ENCODE measurements around the gene DAGLA.

Gene DAGLA

DNA sequence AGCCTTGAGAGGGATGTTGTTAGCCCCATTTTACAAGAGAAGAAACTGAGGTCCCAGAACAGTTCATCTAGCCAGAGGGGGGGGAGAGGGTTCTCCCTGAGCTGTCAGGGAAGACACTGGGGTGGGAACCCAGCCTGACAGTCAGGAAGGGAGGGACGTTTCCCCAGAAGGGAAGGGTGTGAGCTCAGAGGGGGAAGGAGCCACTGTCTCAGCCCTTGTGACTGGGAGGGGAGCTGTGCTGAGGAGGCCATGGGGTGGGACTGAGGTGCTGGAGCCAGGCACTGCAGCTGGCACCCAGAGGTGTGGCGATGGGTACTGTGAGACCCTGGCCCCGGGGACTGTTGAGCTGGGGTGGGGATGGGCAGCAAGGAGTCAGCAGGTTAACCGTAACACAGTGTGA, 35.7 kb downstream of the DAGLA start:
- no peak overlapping the region for H3K4me3 ChIP-seq (ENCODE audit: low read depth, low read length)
- DNase-seq (ENCODE audit: low read depth), result no peak
- TF ChIP-seq, protein P1, sequence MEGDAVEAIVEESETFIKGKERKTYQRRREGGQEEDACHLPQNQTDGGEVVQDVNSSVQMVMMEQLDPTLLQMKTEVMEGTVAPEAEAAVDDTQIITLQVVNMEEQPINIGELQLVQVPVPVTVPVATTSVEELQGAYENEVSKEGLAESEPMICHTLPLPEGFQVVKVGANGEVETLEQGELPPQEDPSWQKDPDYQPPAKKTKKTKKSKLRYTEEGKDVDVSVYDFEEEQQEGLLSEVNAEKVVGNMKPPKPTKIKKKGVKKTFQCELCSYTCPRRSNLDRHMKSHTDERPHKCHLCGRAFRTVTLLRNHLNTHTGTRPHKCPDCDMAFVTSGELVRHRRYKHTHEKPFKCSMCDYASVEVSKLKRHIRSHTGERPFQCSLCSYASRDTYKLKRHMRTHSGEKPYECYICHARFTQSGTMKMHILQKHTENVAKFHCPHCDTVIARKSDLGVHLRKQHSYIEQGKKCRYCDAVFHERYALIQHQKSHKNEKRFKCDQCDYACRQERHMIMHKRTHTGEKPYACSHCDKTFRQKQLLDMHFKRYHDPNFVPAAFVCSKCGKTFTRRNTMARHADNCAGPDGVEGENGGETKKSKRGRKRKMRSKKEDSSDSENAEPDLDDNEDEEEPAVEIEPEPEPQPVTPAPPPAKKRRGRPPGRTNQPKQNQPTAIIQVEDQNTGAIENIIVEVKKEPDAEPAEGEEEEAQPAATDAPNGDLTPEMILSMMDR (conservative IDR thresholded peaks at IDR 0.05; ENCODE audit: low read depth, low read length), result no peak

DNA sequence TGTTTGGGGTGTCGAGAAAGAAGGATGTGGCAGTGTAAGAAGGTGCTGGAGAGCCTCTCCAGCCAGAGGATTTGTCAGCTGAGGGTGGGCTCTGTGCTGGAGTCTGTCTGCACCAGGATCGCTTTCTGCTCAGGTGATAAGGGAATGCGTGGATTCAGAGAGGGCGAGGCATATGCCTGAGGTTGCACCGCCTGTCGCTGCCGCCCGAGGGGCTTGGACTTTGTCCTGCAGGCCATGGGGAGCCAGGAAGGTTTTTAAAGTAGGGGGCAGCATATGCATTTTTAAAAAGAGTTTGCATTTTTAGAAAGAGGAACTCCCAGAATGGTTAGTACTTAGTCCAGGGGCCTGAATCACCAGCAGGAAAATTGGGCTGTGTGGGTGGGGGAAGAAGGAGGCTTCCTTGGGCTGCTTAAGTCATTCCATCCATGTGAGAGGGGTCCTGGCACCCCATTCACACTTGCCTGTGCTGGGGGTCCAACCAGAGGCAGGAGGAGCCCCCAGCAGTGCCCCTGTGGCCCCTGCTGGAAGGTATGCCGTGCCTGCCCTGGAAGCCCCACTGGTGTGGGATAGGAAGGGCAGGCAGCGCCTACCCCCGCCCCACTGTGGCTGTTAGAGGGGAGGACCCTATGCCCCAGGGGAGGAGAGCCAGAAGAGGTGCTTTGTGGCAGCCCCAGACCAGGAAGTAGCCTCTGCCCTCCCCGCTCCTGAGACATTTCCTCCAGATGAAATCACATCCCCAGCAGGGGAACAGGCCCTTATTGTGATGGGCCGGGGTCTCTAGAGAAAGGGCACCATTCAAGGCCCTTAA, 36.5 kb downstream of the DAGLA start:
- TF ChIP-seq, protein P1 (conservative IDR thresholded peaks at IDR 0.05; ENCODE audit: low read depth, low read length), result no peak
- no peak overlapping the region for H3K4me3 ChIP-seq (ENCODE audit: low read depth, low read length)
- no peak for DNase-seq (ENCODE audit: low read depth)

DNA sequence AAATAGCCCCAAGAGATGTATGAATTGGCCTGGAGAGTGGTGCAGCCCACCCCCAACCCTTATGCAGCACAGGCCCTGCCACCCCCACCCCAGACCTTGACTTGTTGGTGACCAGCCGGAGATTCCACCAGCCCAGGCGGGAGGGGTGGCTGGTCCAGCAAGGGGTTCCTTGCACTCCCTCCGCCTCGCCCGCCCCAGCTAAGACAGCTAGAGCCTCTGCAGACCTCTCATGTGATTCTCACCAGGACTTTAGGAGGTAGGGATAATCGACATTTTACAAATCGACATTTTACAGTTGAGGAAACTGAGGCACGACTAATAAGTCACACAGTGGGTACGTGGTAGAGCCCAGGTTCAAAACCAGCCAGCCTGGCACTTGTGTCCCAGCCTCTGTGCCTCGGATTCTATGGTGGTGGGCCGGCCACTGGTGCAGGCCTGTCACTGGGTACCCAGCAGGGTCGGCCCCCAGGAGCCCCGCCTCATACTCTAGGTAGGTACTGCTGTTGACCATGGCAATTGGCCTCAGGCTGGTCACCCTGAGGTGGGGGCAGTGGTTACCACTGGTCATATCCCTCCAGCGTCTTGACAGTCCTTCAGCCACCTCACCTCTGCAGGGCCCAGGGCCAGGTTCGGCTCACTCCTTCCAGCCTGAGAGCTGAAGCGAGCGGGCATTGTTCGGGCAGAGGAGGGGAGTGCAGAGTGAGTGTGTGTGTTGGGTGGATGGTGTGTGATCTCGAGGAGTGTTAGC, 37.3 kb downstream of the DAGLA start:
- DNase-seq (ENCODE audit: low read depth), result no peak
- no peak overlapping the region for H3K4me3 ChIP-seq (ENCODE audit: low read depth, low read length)
- TF ChIP-seq, protein P1 (conservative IDR thresholded peaks at IDR 0.05; ENCODE audit: low read depth, low read length), result no peak

DNA sequence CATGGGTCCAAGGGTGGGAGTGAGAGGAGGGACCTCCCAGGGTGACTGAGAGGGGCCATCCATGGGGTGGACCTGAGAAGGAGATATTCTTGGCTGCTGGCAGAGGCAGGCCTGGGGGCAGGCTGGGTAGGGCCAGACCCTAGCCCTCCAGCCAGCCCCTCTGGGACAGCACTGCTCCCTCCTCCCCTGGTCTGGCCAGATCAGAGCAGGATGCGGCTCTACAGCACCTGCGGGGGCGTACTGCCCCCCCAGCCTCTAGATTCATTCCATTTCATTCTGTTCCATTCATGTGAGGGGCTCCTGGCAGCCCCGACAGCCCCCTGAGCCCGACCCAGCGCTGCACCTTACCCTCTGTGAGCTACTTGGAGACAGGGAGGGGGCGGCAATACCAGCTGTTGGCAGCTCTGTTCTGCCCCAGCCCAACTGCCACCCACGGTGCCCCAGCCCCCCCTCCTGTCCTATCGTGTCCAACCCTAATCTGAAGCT, 37.9 kb downstream of the DAGLA start:
- TF ChIP-seq, protein P1 (conservative IDR thresholded peaks at IDR 0.05; ENCODE audit: low read depth, low read length), result no peak

DNA sequence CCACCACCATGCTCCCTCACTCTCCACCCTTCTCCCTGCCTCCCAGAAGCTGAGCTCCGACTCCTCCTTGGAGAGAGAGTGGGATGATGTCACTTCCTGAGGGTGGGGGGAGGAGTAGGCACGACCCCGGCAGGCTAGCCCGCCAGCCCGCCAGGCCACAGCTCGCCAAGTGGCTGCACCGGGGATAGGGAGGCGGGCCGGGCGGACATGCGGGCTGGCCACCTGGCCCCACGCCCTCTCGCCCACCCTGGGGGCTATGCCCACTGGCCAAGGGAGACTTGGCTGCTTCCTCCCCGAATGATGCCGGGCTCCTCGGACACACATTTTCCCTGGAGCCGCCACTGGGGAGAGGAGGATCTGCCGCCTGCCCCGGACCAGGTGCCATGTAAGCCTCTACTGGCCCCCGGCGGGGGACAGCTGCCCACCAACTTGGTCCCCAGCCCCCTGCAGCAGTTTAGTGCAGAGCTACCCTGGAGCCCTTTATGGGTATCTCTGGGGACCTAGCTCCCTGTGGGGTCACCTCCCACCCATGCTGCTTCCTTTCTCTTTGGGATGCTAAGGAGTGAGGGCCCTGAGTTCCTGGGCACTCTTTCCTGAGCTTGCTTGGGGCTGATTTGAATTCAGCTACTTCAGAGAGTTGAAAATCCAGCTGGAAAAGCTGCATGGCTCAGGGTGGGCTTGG, 38.6 kb downstream of the DAGLA start:
- DNase-seq (ENCODE audit: low read depth), result peak; percentile 63
- H3K4me3 ChIP-seq (ENCODE audit: low read depth, low read length), result peak overlapping the region; percentile 64

More for the DNA sequence above, 37.9 kb downstream of the DAGLA start:
- DNase-seq (ENCODE audit: low read depth), result no peak
- peak overlapping the region; percentile 64 for H3K4me3 ChIP-seq (ENCODE audit: low read depth, low read length)

DNA sequence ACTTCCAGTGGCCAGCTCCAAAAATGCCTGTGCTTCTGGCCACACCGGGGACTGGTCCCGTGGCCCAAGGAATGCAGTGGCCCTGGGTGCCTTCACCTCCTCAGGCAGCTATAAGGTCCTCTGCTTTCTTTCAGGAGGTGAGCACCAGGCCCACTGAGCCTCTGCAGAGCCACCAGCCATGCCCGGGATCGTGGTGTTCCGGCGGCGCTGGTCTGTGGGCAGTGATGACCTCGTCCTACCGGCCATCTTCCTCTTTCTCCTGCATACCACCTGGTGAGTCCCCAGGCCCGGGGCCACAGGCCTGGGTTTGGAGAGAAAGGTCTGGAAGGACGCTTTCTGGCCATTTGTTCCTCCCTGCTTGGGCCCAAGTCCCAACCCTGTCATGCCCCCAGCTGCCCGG, 39.8 kb downstream of the DAGLA start:
- no peak overlapping the region for H3K4me3 ChIP-seq (ENCODE audit: low read depth, low read length)
- TF ChIP-seq, protein P1 (conservative IDR thresholded peaks at IDR 0.05; ENCODE audit: low read depth, low read length), result no peak
- DNase-seq (ENCODE audit: low read depth), result no peak

More for the DNA sequence above, 38.6 kb downstream of the DAGLA start:
- TF ChIP-seq, protein P1 (conservative IDR thresholded peaks at IDR 0.05; ENCODE audit: low read depth, low read length), result no peak
